Effector CD8-positive, alpha-beta T cell (primary cell): Measurements from ENCODE around the gene TRAP1.
A peak's percentile ranks its signal among the peaks of the same experiment; 100 is the strongest.
"Not testable (repeated sequence)": the region's sequence is repeated elsewhere in the genome, so short reads cannot be mapped to it uniquely, and the experiment has no call there.

Experiments used
- DNase-seq: peaks from one replicate; lab custom pipeline; 2025; lab: John Stamatoyannopoulos, UW

The TRAP1 gene

DNA sequence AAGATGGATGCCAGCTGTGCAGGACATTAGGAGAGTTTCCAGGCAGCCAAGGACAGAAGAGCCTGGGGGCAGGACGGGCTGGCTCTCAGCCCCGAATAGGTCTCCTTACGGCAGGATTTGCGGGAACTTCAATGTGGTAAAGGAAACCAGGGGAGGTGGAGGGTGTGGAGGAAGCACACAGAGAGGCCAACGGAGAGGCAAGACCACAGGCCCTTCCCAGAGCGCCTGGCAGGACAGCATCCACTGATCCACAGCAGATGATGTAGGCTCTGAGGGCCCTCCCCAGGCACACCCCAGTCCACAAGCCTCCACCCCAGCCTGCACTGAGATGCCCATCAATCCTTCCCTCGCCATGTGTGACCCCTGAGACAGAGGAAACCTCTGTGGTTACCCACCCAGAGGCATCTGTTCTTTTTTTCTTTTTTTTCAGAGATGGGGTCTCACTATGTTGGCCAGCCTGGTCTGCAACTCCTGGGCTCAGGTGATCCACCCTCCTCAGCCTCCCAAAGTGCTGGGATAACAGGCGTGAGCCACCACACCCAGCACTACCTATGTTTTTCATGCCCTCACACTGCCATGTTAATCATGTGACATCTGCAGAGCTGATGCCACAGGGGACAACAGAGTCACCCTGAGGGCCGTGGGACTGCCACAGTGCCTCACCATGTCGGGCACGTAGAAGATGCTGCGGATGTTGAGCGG is 43.5 kb downstream of the TRAP1 start:
- no peak for DNase-seq

GRCh38 chr16:3673201-3673600 is 44.1 kb downstream of the TRAP1 start:
- DNase-seq = no peak

DNA sequence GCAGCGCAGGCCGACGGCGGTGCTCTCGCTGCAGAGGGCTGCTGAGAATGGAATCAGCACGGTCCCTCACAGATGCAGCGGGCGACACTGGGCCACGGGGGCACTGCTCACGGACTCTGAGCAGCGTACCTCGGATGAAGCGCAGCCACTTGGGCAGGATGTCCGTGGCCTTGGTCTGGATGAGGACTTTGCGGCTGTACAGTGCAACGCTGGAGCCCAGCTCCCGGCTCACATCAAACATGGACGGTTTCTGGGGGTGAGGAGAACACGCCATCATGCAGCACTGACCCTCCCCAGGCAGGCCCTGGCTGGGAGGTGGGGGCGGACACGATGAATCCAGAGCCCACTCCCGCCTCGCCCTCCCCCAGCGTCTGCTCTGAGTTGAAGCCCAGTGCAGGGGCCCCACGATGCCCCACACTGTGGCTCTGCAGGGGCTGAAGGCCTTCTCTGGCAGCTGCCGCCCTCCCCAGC is 44.7 kb downstream of the TRAP1 start:
- DNase-seq = no peak

DNA sequence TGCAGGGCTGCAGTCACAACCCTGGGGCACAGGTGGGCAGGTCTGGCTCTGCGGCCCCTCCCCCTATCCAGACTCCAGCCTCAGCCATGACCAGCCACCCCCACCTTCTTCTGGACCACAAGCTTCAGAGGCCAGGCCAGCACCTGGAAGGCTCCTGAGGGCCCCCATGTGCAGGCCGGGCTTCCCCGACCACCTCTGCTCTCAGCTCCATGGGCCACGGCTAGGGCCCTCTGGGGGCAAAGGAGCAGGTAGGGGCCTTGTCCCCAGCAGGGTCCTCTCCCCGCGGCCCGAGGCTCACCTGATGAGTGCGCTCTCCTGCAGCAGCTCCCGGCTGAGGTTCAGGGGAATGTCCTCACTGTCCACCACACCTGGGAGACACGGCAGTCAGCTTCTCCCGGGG is 45.9 kb downstream of the TRAP1 start:
- no peak for DNase-seq

DNA sequence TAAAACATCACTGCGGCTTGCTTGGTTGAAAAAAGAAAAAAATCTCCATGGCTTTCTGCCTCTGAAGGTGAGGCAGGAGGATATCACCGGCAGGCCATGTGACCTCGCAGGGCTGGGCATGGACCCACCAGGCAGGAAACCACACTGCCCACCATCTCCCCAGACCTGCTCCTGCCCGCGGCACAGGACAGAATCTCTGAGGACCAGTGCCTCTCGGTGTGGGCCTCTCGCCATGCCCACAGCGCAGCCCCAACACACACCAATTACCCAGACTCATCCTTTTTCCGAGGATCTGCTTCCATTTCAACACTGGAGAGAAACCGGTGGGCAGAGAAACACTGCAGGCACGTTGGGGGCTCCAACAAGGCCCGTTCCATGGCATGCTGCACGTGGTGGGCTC is 46.6 kb downstream of the TRAP1 start:
- DNase-seq = no peak

- DNase-seq = no peak
Observed at GRCh38 chr16:3669082-3669481, 48.2 kb downstream of the TRAP1 start.

- no peak for DNase-seq
Observed at GRCh38 chr16:3668626-3669025, 48.7 kb downstream of the TRAP1 start.

GRCh38 chr16:3665508-3665907 is 51.8 kb downstream of the TRAP1 start:
- peak; percentile 5 for DNase-seq

- no peak for DNase-seq
Observed at GRCh38 chr16:3664187-3664896, 53.0 kb downstream of the TRAP1 start.

GRCh38 chr16:3662601-3663000 is 54.7 kb downstream of the TRAP1 start:
- no peak for DNase-seq

- DNase-seq = no peak
Observed at GRCh38 chr16:3661922-3662321, 55.4 kb downstream of the TRAP1 start.

DNA sequence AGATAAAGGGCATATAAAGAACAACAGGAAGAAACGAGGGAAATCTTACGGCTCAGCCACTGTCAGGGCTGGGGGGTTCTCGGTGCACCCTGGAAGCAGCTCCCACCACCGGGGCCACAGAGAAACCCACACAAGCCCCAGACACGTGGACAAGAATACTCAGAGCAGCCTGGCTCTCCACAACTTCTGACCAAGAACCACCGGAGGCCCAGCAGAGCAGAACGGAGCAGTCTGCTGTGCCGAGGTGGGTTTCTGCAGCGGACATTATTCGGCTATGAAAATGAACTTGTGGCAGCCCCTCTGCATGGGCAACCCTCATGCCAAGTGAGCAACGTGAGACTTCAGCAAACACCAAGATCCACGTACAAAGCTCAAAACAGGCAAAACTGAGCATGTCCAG is 56.0 kb downstream of the TRAP1 start:
- DNase-seq = no peak

DNA sequence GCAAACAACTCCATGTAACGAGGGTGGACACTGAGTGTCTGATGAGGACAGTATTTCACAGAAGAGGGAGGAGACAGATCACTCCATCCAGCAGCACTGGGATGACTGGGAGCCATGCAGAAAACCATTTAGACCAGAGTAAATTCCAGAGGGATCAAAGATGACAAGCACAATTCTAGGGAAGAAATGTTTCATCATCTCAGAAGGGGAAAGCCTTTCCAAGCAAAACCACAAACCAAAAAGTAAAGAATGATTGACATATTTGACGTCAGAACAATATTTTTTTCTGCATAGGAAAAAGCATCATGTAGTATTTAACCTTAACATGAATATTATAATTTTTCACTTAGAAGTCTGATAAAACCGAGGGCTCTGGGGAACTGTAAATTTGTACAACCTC is 58.1 kb downstream of the TRAP1 start:
- DNase-seq = no peak

GRCh38 chr16:3656491-3657468 is 60.5 kb downstream of the TRAP1 start:
- no peak for DNase-seq

DNA sequence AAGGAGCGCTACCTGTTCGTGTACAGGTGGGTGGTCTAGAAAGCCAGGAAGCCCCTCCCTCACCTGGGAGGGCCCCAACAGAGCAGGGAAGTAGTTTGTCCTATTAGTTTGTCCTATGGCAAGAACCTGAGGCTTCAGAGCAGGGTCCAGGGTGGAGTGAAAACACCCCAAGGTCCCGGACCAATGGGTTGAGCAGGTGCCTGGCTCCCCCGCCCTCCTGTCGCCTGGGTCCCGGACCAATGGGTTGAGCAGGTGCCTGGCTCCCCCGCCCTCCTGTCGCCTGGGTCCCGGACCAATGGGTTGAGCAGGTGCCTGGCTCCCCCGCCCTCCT is 61.2 kb downstream of the TRAP1 start:
- not testable (repeated sequence) for DNase-seq

GRCh38 chr16:3655396-3656159 is 61.7 kb downstream of the TRAP1 start:
- DNase-seq = no peak

DNA sequence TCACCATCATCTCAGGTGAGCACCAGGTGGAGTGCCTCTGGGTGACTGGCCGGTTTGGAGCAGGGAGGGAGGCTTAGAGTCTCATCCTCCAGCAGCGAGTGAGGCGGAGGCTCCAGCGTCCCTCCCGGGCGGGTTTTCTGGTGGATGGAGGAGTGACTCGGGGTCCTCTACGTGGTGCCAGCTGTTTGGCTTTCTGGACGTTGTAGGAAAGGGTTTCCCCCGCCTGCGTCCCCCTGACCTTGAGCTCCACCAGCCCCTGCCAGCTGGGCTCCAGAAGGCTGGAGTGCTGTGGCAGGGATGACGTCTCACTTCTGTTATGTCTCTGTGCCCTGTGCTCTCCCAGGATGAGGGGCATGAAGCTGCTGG is 62.3 kb downstream of the TRAP1 start:
- DNase-seq = no peak

- peak; percentile 18 for DNase-seq
Observed at GRCh38 chr16:3654249-3654991, 62.9 kb downstream of the TRAP1 start, which contains the start of gene DNASE1. TSS of gene DNASE1 (plus strand) at chr16:3654691. CDS start at chr16:3655374, 683 bp downstream.

- DNase-seq = no peak
Observed at GRCh38 chr16:3652373-3653195, 64.7 kb downstream of the TRAP1 start.
